ENCODE data around the gene CRMP1.

The CRMP1 gene

GRCh38 chr4:5919044-5919443, 26.2 kb upstream of the CRMP1 start:
- no peak for DNase-seq

- DNase-seq = no peak
Measured at GRCh38 chr4:5918331-5918985, 25.6 kb upstream of the CRMP1 start.

- no peak for DNase-seq
Measured at GRCh38 chr4:5917672-5918071, 24.8 kb upstream of the CRMP1 start.

- no peak for DNase-seq
Measured at GRCh38 chr4:5916229-5916628, 23.3 kb upstream of the CRMP1 start.

- DNase-seq = no peak
Measured at GRCh38 chr4:5913454-5913853, 20.6 kb upstream of the CRMP1 start.

GRCh38 chr4:5912614-5913019, 19.7 kb upstream of the CRMP1 start:
- DNase-seq = no peak

- no peak for DNase-seq
Measured at GRCh38 chr4:5908876-5909427, 16.1 kb upstream of the CRMP1 start.

- no peak for DNase-seq
Measured at GRCh38 chr4:5906191-5906590, 13.3 kb upstream of the CRMP1 start.

- DNase-seq = no peak
Measured at GRCh38 chr4:5905714-5906113, 12.8 kb upstream of the CRMP1 start.

GRCh38 chr4:5900844-5901243, 8.0 kb upstream of the CRMP1 start:
- DNase-seq = no peak

GRCh38 chr4:5899881-5900280, 7.0 kb upstream of the CRMP1 start:
- no peak for DNase-seq

GRCh38 chr4:5899396-5899795, 6.5 kb upstream of the CRMP1 start:
- no peak for DNase-seq

- no peak for DNase-seq
Measured at GRCh38 chr4:5897674-5898073, 4.8 kb upstream of the CRMP1 start.

GRCh38 chr4:5895287-5895686, 2.4 kb upstream of the CRMP1 start:
- DNase-seq = no peak

- DNase-seq = no peak
Measured at GRCh38 chr4:5894266-5894665, 1.4 kb upstream of the CRMP1 start.

- DNase-seq = no peak
Measured at GRCh38 chr4:5893591-5893990, 705 bp upstream of the CRMP1 start.

- DNase-seq = no peak
Measured at GRCh38 chr4:5892323-5893003, 423 bp downstream of the CRMP1 start.

GRCh38 chr4:5891563-5892322, 1.1 kb downstream of the CRMP1 start:
- no peak for DNase-seq

GRCh38 chr4:5890063-5890727, 2.7 kb downstream of the CRMP1 start:
- peak; percentile 61 for DNase-seq

- no peak for DNase-seq
Measured at GRCh38 chr4:5889002-5889696, 3.7 kb downstream of the CRMP1 start.

- peak; percentile 22 for DNase-seq
Measured at GRCh38 chr4:5888222-5889001, 4.5 kb downstream of the CRMP1 start.

Data from NCI-H1417 treated with DMSO at 0.1 percent for 48 hours (cell line).